NCI-H1048 (cell line): ENCODE data around the gene F3.

Experiments used
- DNase-seq: peaks from one replicate; lab custom pipeline; 2025; lab: John Stamatoyannopoulos, UW

The F3 gene

GRCh38 chr1:94552071-94552586 is 10.6 kb upstream of the F3 start:
- DNase-seq: no peak

- DNase-seq: no peak
Observed at GRCh38 chr1:94551449-94551848, 9.9 kb upstream of the F3 start.

GRCh38 chr1:94550800-94551241 is 9.3 kb upstream of the F3 start:
- no peak for DNase-seq

DNA sequence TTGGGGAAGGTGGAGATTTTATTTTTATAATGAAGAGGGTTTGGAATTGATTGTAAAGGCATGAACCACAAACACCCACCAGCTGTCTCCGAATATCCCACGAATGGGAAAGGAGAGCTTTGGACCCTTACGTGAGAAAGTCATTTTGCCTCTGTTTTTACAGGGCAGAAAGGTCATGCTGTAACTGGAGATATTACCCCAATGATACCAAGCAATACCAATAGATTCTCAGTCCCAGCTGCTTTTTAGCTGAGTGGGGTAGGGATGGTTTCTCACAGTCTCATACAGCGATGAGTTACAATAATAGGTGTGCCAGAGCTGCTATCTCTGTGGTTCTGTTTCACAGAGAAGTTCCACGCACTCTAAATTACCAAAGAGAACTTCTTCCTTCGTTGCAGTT is 8.8 kb upstream of the F3 start:
- DNase-seq: no peak

GRCh38 chr1:94549706-94550105 is 8.1 kb upstream of the F3 start:
- no peak for DNase-seq

- DNase-seq: no peak
Observed at GRCh38 chr1:94544706-94545490, 3.3 kb upstream of the F3 start.

DNA sequence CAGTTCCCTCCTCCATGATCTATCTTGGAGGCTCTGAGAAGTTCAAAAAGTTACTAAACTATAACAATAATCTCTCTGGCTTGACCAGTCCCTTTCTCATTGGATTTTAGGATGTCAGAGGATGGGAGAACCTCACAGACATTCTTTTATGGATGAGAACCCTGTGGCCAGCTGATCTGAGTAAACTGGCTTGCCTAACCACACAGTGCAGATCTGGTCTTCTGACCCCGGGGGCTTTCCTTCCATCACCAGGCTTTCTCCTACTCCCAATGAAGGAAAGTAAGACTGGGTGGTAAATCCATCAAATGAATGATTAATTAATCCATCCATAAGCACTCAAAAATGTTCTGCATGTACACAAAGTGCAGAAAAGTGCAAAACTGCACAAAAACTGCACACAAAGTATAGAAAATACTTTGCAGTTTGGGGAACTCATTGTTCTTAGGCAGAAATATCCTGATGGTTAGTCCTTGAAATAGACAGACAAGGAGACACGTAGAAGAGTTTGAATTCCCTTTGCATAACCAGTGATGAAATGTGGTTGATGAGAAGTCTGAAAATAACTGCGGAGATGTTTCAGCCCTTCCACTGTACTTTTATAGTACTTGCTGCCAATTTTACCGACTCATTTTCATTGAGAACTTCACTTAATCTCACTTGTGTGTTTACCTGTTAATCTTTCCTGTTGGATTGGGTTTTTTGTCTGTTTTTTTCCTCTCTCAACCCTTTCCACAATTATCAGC is 2.5 kb upstream of the F3 start:
- no peak for DNase-seq

- no peak for DNase-seq
Observed at GRCh38 chr1:94543001-94543400, 1.4 kb upstream of the F3 start.

DNA sequence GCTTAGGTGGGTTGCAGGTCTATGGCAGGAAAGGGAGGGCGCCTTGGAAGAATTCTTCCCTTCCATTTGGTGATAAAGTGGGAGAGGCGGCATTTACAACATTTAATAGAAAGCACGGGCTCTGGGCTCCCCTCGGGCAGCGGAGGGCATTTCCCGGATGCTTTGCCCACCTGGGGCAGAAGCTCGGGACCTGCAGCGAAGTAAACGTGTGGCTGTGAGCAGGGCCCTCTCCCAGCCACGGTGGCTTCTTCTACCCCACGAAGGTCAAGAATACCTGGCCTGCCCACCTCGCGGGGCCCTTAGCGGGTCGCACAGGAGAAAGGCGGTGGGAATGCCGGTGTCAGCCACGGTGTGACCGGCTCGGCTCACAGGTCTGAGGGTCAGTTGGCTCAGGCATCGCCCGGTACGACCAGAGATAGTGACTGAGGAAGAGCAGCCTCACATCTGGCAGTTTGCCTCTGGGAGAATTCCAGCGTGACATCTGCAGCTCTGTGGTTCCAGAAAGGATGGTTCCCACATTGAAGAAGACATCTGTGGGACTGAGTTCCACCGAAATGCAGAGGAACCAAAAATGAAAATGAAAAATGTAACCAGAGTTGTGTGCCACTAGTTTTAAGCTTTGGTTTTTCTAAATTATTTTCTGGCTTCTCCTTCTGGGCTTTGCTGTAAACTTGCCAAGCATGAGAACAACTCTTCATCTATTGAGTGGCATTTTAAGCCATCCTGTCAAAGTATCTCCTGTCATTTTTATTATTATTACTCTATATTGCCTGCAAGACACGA is 720 bp upstream of the F3 start:
- no peak for DNase-seq

- no peak for DNase-seq
Observed at GRCh38 chr1:94540440-94541245, 916 bp downstream of the F3 start.

GRCh38 chr1:94539496-94539895 is 2.1 kb downstream of the F3 start:
- DNase-seq: no peak

DNA sequence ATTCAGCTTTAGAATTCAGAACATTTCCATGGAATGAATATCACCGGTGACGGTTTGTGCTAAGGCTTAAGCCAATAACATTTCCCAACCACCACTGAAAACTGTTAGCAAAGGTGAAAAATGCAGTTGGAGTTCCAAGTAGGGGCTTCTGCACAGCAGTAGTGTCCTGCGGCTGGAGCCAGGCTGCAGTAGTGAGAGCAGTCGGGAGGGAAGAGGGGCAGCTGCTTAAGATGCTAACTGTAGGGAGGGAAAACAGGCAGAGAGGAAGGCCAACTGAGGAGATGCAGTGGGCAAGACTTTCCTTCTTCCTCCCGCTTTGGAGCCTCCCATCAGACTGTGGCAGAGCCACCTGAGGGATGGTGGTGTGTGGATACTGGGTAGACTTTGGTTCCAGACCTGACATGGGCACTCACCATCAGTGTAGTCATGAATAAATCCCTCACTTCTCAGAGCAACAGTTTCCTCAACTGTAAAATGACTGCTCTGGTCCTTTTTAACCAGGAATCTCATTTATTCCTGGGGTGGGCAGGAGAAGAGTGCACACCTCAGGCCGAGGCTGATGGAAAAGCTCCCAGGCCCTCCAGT is 3.2 kb downstream of the F3 start:
- DNase-seq: no peak

DNA sequence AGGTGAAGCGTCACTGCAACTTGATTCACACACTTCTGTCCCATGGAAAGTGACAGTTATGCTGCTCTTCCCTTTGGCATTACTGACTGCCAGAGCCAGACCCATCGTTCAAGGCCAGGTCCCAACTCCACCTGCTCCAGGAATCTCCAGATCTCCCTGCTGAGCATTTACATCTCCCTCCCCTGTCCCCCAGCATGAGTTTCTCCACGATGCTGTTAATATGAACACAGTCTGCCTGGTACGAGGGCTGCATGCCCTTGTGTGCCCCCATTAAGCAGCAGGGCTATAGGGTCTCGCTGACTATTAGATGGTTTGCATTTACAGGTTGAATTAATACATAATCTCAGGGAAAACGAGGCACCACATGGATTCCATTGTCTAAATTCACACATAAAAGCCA is 4.3 kb downstream of the F3 start:
- DNase-seq: no peak

DNA sequence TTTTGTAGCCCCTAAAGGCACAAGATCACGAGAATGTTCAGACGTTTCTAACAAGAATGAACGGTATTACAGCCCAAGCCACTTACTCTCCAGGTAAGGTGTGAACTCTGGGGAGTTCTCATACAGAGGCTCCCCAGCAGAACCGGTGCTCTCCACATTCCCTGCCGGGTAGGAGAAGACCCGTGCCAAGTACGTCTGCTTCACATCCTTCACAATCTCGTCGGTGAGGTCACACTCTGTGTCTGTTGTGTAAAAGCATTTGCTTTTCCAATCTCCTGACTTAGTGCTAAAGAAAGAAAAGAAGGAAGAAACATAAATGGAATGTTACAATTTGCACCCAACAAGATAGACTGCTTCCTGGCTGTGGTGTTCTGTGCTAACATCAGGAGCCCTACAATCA is 5.7 kb downstream of the F3 start:
- no peak for DNase-seq

- DNase-seq: no peak
Observed at GRCh38 chr1:94535095-94535494, 6.5 kb downstream of the F3 start.

- no peak for DNase-seq
Observed at GRCh38 chr1:94532077-94532476, 9.5 kb downstream of the F3 start.

- DNase-seq: no peak
Observed at GRCh38 chr1:94531664-94532063, 9.9 kb downstream of the F3 start.

- no peak for DNase-seq
Observed at GRCh38 chr1:94530373-94530878, 11.1 kb downstream of the F3 start.

GRCh38 chr1:94529416-94529815 is 12.1 kb downstream of the F3 start:
- no peak for DNase-seq

DNA sequence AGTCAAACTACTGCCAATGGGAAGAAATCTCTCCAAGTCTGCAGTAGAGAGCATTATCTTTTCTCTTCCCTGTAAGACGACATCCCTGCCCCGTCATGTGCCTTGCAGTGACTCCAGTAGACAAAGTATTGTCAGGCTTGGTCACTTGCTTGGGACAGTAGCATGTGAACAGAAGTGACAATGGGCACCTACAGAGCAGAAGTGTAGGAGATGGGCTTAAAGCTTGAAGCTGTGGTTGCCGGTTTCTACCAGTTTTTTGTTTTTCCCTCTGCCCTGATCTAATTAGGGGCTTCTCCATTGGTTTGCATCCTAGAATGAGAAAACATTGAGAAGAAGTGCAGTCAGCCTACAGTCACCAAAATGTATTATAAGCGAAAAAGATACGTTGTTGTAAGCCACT is 12.7 kb downstream of the F3 start:
- DNase-seq: no peak

- no peak for DNase-seq
Observed at GRCh38 chr1:94528299-94528698, 13.3 kb downstream of the F3 start.
